ENCODE measurements around the gene ACMSD.
"Not testable (repeated sequence)": the region's sequence is repeated elsewhere in the genome, so short reads cannot be mapped to it uniquely, and the experiment has no call there.

DNA sequence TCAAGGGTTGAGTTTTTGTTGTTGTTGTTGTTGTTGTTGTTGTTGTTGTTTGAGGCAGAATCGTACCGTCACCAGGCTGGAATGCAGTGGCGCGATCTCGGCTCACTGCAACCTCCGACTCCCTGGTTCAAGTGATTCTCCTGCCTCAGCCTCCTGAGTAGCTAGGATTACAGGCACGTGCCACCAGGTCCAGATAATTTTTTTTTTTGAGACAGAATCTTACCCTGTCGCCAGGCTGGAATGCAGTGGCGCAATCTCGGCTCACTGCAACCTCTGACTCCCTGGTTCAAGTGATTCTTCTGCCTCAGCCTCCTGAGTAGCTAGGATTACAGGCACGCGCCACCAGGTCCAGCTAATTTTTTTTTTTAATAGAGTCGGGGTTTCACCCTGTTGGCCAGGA, 65.3 kb downstream of the ACMSD start:
- TF ChIP-seq POLR2A (IDR thresholded peaks at IDR 0.05) = not testable (repeated sequence)
- TF ChIP-seq, protein P1, sequence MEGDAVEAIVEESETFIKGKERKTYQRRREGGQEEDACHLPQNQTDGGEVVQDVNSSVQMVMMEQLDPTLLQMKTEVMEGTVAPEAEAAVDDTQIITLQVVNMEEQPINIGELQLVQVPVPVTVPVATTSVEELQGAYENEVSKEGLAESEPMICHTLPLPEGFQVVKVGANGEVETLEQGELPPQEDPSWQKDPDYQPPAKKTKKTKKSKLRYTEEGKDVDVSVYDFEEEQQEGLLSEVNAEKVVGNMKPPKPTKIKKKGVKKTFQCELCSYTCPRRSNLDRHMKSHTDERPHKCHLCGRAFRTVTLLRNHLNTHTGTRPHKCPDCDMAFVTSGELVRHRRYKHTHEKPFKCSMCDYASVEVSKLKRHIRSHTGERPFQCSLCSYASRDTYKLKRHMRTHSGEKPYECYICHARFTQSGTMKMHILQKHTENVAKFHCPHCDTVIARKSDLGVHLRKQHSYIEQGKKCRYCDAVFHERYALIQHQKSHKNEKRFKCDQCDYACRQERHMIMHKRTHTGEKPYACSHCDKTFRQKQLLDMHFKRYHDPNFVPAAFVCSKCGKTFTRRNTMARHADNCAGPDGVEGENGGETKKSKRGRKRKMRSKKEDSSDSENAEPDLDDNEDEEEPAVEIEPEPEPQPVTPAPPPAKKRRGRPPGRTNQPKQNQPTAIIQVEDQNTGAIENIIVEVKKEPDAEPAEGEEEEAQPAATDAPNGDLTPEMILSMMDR (IDR thresholded peaks at IDR 0.05) = not testable (repeated sequence)
